HG03159 (cell line): ENCODE results near the gene NAT16.
"Not testable (repeated sequence)": the region's sequence is repeated elsewhere in the genome, so short reads cannot be mapped to it uniquely, and the experiment has no call there.

Experiments
- ATAC-seq: cut with Tn5 transposase; IDR thresholded peaks from one replicate; pipeline ENCODE4 v1.9.1; 2021; ENCODE audit warnings: mild to moderate bottlenecking, moderate library complexity; ENCODE audit not compliant: unreplicated experiment

Gene NAT16

GRCh38 chr7:101202603-101202918, 22.5 kb upstream of the NAT16 start:
- no peak for ATAC-seq

GRCh38 chr7:101201695-101202602, 21.9 kb upstream of the NAT16 start:
- ATAC-seq, result no peak

- no peak for ATAC-seq
Measured at GRCh38 chr7:101200862-101201599, 20.9 kb upstream of the NAT16 start, which contains the start of gene MOGAT3. Gene MOGAT3 (minus strand): TSS chr7:101201036. CDS start chr7:101200854, 182 bp downstream.

GRCh38 chr7:101200504-101200861, 20.4 kb upstream of the NAT16 start:
- ATAC-seq, result no peak

- not testable (repeated sequence) for ATAC-seq
Measured at GRCh38 chr7:101199522-101199921, 19.4 kb upstream of the NAT16 start.

- ATAC-seq, result no peak
Measured at GRCh38 chr7:101198476-101198875, 18.4 kb upstream of the NAT16 start.

- no peak for ATAC-seq
Measured at GRCh38 chr7:101197991-101198390, 17.9 kb upstream of the NAT16 start.

- ATAC-seq, result no peak
Measured at GRCh38 chr7:101195884-101196283, 15.8 kb upstream of the NAT16 start.

- no peak for ATAC-seq
Measured at GRCh38 chr7:101189109-101189508, 9.0 kb upstream of the NAT16 start.

GRCh38 chr7:101186844-101187428, 6.8 kb upstream of the NAT16 start:
- no peak for ATAC-seq

- no peak for ATAC-seq
Measured at GRCh38 chr7:101186194-101186593, 6.1 kb upstream of the NAT16 start.

- no peak for ATAC-seq
Measured at GRCh38 chr7:101185258-101185839, 5.3 kb upstream of the NAT16 start.

GRCh38 chr7:101179713-101180112, 380 bp downstream of the NAT16 start:
- ATAC-seq, result no peak

- no peak for ATAC-seq
Measured at GRCh38 chr7:101179117-101179516, 976 bp downstream of the NAT16 start.

- ATAC-seq, result no peak
Measured at GRCh38 chr7:101177644-101178043, 2.4 kb downstream of the NAT16 start.

GRCh38 chr7:101175664-101176063, 4.4 kb downstream of the NAT16 start:
- ATAC-seq, result no peak

- no peak for ATAC-seq
Measured at GRCh38 chr7:101174322-101174854, 5.7 kb downstream of the NAT16 start.

GRCh38 chr7:101173752-101174244, 6.3 kb downstream of the NAT16 start:
- ATAC-seq, result no peak

- ATAC-seq, result no peak
Measured at GRCh38 chr7:101172854-101173751, 7.0 kb downstream of the NAT16 start.
